K562 (cell line): ENCODE results near the gene ZFAND2B. TPM values are rescaled to one million over a fixed set of nuclear protein-coding genes. Genes with fewer than 3 reads are reported as not detected.

ENCODE experiments used
- BRF2 ChIP-seq: IDR thresholded peaks from 3 replicates; pipeline ENCODE4 v1.6.1; 2011; ENCODE audit warnings: borderline replicate concordance, mild to moderate bottlenecking; ENCODE audit not compliant: insufficient read length, insufficient read depth
- CBX3 ChIP-seq, 2 experiments: IDR thresholded peaks; 1 replicate in 1 of 2; 2 replicates in 1 of 2; pipeline ENCODE4 v1.6.1; 2012; ENCODE audit warnings: inconsistent platforms in 2 of 2, low read length in 2 of 2, borderline replicate concordance in 1 of 2, control low read depth in 1 of 2
- DPF2 ChIP-seq: fragments of 450-650 bp; IDR thresholded peaks from 2 replicates; pipeline ENCODE4 v1.6.1; 2016
- EWSR1 ChIP-seq: fragments of 450-650 bp; IDR thresholded peaks from 2 replicates; pipeline ENCODE4 v1.6.1; 2018; ENCODE audit warnings: borderline replicate concordance, mild to moderate bottlenecking, low read depth, moderate library complexity; ENCODE audit not compliant: partially characterized antibody
- EZH2 ChIP-seq: IDR thresholded peaks from 2 replicates; pipeline ENCODE4 v1.6.1; 2012; ENCODE audit warnings: low read depth, mild to moderate bottlenecking, inconsistent platforms, low read length, borderline replicate concordance
- FOS ChIP-seq: IDR thresholded peaks from 3 replicates; pipeline ENCODE4 v1.6.1; 2011; ENCODE audit not compliant: insufficient read length; ENCODE audit errors: extremely low read depth
- MTA2 ChIP-seq: fragments of 450-650 bp; IDR thresholded peaks from 2 replicates; pipeline ENCODE4 v1.6.1; 2016; ENCODE audit warnings: low read depth
- NFYB ChIP-seq: IDR thresholded peaks from 2 replicates; pipeline ENCODE4 v1.6.1; 2011; ENCODE audit warnings: mild to moderate bottlenecking, moderate library complexity; ENCODE audit not compliant: insufficient read length; ENCODE audit errors: extremely low read depth
- NKRF ChIP-seq: fragments of 450-650 bp; IDR thresholded peaks from 2 replicates; pipeline ENCODE4 v1.6.1; 2016; ENCODE audit warnings: borderline replicate concordance
- PHTF2 ChIP-seq: fragments of 250-450 bp; sonication (Bioruptor Pico); IDR thresholded peaks from 2 replicates; pipeline ENCODE4 v1.5.0; 2021; ENCODE audit warnings: mild to moderate bottlenecking
- PREB ChIP-seq: sonication (generic); formaldehyde crosslinking; IDR thresholded peaks from 2 replicates; pipeline ENCODE4 v1.8.1; 2023; ENCODE audit warnings: mild to moderate bottlenecking, missing genetic modification reagents
- TEAD4 ChIP-seq, 2 experiments: sonication (generic) in 1 of 2; formaldehyde crosslinking in 1 of 2; IDR thresholded peaks; 2 replicates each; pipeline versions ENCODE4 v1.6.1 to v1.8.0; 2012 to 2022; ENCODE audit warnings: borderline replicate concordance in 1 of 2, inconsistent platforms in 1 of 2, low read length in 1 of 2, mild to moderate bottlenecking in 1 of 2, missing genetic modification reagents in 1 of 2
- TSC22D4 ChIP-seq: fragments of 450-650 bp; IDR thresholded peaks from 2 replicates; pipeline ENCODE4 v1.6.1; 2016; ENCODE audit warnings: missing genetic modification characterization, missing biosample characterization, control low read depth
- TSHZ1 ChIP-seq: fragments of 250-450 bp; sonication (Bioruptor Pico); IDR thresholded peaks from 2 replicates; pipeline ENCODE4 v1.4.0; 2020; ENCODE audit warnings: mild to moderate bottlenecking, moderate library complexity
- ZFP1 ChIP-seq: fragments of 450-650 bp; formaldehyde crosslinking; IDR thresholded peaks from 2 replicates; pipeline ENCODE4 v1.4.0; 2020; ENCODE audit warnings: mild to moderate bottlenecking, mixed read lengths
- ZHX1 ChIP-seq: fragments of 150-350 bp; conservative IDR thresholded peaks from 2 replicates; pipeline ENCODE4 v1.6.1; 2014; ENCODE audit warnings: low read length
- polyA plus RNA-seq, 8 experiments: library from polyadenylated mRNA; depleted of rRNA in 4 of 8; stranded (reverse) in 5 of 8; unstranded in 3 of 8; fragments of >200 nt; fragmentation: Nextera tagmentation in 2 of 8; fragmentation: Illumina TruSeq in 1 of 8; extraction: Ambion mirVana in 2 of 8; extraction: Trizol in 1 of 8; gene quantifications; 2 replicates each; pipeline versions ENCODE4 v1.2.1 to v1.2.3, GENCODE V29; 2011 to 2014; ENCODE audit warnings: inconsistent platforms in 1 of 8, missing spikeins in 1 of 8
- total RNA-seq, 7 experiments: library from RNA; depleted of rRNA in 6 of 7; stranded (reverse); fragments of >200 nt in 6 of 7; fragmentation: Illumina TruSeq in 2 of 7; extraction: Trizol in 2 of 7; gene quantifications; 2 replicates each; pipeline versions ENCODE4 v1.2.1 to v1.2.3, GENCODE V29; 2011 to 2021; ENCODE audit warnings: low replicate concordance in 1 of 7

ZFAND2B gene
- total and polyA plus RNA-seq, 9 of the 15 experiments (the other 6 are each of a cell fraction or from before 2014, with no cell fraction given) = 9.9 to 33.3 (median 26.1) TPM

- no peak for TF ChIP-seq BRF2
- peak; percentile 94 for TF ChIP-seq FOS
- no peak for TF ChIP-seq ZHX1
- TF ChIP-seq TSC22D4 (tag) = no peak
- no peak for TF ChIP-seq PREB (CRISPR knock-in tag)
- TF ChIP-seq ZFP1 = no peak
- no peak for TF ChIP-seq PHTF2 (CRISPR knock-in tag)
- no peak for TF ChIP-seq EWSR1
- TF ChIP-seq EZH2 = no peak
- TF ChIP-seq NFYB = peak; percentile 96
- no peak for TF ChIP-seq TSHZ1 (CRISPR knock-in tag)
- no peak for TF ChIP-seq MTA2
- TF ChIP-seq DPF2 = 0 out of 2 replicates have a peak, but pooled peaks have one; percentile 23
- TF ChIP-seq TEAD4 (IDR thresholded peaks at IDR 0.05; ENCODE audit: low read length) = no peak; the same call in none of the 2 replicates
- no peak for TF ChIP-seq TEAD4 (CRISPR knock-in tag; IDR thresholded peaks at IDR 0.05; ENCODE audit: borderline replicate concordance)
- 0 out of 3 replicates have a peak, but pooled peaks of 1 of the 2 experiments have one; percentile 27 for TF ChIP-seq CBX3 (IDR thresholded peaks at IDR 0.05; ENCODE audit: borderline replicate concordance in 1 of 2, low read length in 2 of 2)
- no peak for TF ChIP-seq NKRF
These were observed 22.9 kb downstream of the ZFAND2B start, which contains the start of the genes ANKZF1 and ATG9A (continued) for GRCh38 chr2:219229305-219230058.
